ENCODE results near the gene DNER.

Gene DNER

GRCh38 chr2:229673676-229674075 is 40.7 kb downstream of the DNER start:
- in situ Hi-C loops (cut with MboI; ENCODE audit: low sequenced_read_pairs) = no loop called here

GRCh38 chr2:229672021-229672420 is 42.3 kb downstream of the DNER start:
- in situ Hi-C loops (cut with MboI; ENCODE audit: low sequenced_read_pairs) = no loop called here

- in situ Hi-C loops (cut with MboI; ENCODE audit: low sequenced_read_pairs) = no loop called here
Measured at GRCh38 chr2:229669841-229670240, 44.5 kb downstream of the DNER start.

GRCh38 chr2:229666811-229667210 is 47.5 kb downstream of the DNER start:
- in situ Hi-C loops (cut with MboI; ENCODE audit: low sequenced_read_pairs) = no loop called here

GRCh38 chr2:229665158-229665557 is 49.2 kb downstream of the DNER start:
- in situ Hi-C loops (cut with MboI; ENCODE audit: low sequenced_read_pairs) = no loop called here

GRCh38 chr2:229661478-229661877 is 52.9 kb downstream of the DNER start:
- in situ Hi-C loops (cut with MboI; ENCODE audit: low sequenced_read_pairs) = no loop called here

- in situ Hi-C loops (cut with MboI; ENCODE audit: low sequenced_read_pairs) = no loop called here
Measured at GRCh38 chr2:229660951-229661350, 53.4 kb downstream of the DNER start.

GRCh38 chr2:229660391-229660790 is 54.0 kb downstream of the DNER start:
- in situ Hi-C loops (cut with MboI; ENCODE audit: low sequenced_read_pairs) = no loop called here

GRCh38 chr2:229658004-229658403 is 56.4 kb downstream of the DNER start:
- in situ Hi-C loops (cut with MboI; ENCODE audit: low sequenced_read_pairs) = no loop called here

GRCh38 chr2:229654437-229654836 is 59.9 kb downstream of the DNER start:
- in situ Hi-C loops (cut with MboI; ENCODE audit: low sequenced_read_pairs) = no loop called here

GRCh38 chr2:229653531-229653930 is 60.8 kb downstream of the DNER start:
- in situ Hi-C loops (cut with MboI; ENCODE audit: low sequenced_read_pairs) = no loop called here

GRCh38 chr2:229652796-229653195 is 61.6 kb downstream of the DNER start:
- in situ Hi-C loops (cut with MboI; ENCODE audit: low sequenced_read_pairs) = no loop called here

GRCh38 chr2:229650901-229651300 is 63.5 kb downstream of the DNER start:
- in situ Hi-C loops (cut with MboI; ENCODE audit: low sequenced_read_pairs) = no loop called here

- in situ Hi-C loops (cut with MboI; ENCODE audit: low sequenced_read_pairs) = no loop called here
Measured at GRCh38 chr2:229650059-229650458, 64.3 kb downstream of the DNER start.

GRCh38 chr2:229646186-229646723 is 68.1 kb downstream of the DNER start:
- in situ Hi-C loops (cut with MboI; ENCODE audit: low sequenced_read_pairs) = no loop called here

- in situ Hi-C loops (cut with MboI; ENCODE audit: low sequenced_read_pairs) = no loop called here
Measured at GRCh38 chr2:229642371-229642770, 72.0 kb downstream of the DNER start.

- in situ Hi-C loops (cut with MboI; ENCODE audit: low sequenced_read_pairs) = no loop called here
Measured at GRCh38 chr2:229641676-229642075, 72.7 kb downstream of the DNER start.

GRCh38 chr2:229640636-229641035 is 73.7 kb downstream of the DNER start:
- in situ Hi-C loops (cut with MboI; ENCODE audit: low sequenced_read_pairs) = no loop called here

- in situ Hi-C loops (cut with MboI; ENCODE audit: low sequenced_read_pairs) = no loop called here
Measured at GRCh38 chr2:229636571-229636970, 77.8 kb downstream of the DNER start.

- in situ Hi-C loops (cut with MboI; ENCODE audit: low sequenced_read_pairs) = no loop called here
Measured at GRCh38 chr2:229635371-229635680, 79.0 kb downstream of the DNER start.

GRCh38 chr2:229634601-229635370 is 79.6 kb downstream of the DNER start:
- in situ Hi-C loops (cut with MboI; ENCODE audit: low sequenced_read_pairs) = no loop called here

GRCh38 chr2:229633556-229633955 is 80.8 kb downstream of the DNER start:
- in situ Hi-C loops (cut with MboI; ENCODE audit: low sequenced_read_pairs) = no loop called here

GRCh38 chr2:229629039-229629438 is 85.3 kb downstream of the DNER start:
- in situ Hi-C loops (cut with MboI; ENCODE audit: low sequenced_read_pairs) = no loop called here

All from hTERT RPE-1 (cell line).